ENCODE data around the gene KCTD14.
"Not testable (repeated sequence)": the region's sequence is repeated elsewhere in the genome, so short reads cannot be mapped to it uniquely, and the experiment has no call there.

KCTD14 gene, protein sequence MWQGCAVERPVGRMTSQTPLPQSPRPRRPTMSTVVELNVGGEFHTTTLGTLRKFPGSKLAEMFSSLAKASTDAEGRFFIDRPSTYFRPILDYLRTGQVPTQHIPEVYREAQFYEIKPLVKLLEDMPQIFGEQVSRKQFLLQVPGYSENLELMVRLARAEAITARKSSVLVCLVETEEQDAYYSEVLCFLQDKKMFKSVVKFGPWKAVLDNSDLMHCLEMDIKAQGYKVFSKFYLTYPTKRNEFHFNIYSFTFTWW
- total RNA-seq: 0 to 1.7 (median 0.09) reads per million in 18 experiments

DNA sequence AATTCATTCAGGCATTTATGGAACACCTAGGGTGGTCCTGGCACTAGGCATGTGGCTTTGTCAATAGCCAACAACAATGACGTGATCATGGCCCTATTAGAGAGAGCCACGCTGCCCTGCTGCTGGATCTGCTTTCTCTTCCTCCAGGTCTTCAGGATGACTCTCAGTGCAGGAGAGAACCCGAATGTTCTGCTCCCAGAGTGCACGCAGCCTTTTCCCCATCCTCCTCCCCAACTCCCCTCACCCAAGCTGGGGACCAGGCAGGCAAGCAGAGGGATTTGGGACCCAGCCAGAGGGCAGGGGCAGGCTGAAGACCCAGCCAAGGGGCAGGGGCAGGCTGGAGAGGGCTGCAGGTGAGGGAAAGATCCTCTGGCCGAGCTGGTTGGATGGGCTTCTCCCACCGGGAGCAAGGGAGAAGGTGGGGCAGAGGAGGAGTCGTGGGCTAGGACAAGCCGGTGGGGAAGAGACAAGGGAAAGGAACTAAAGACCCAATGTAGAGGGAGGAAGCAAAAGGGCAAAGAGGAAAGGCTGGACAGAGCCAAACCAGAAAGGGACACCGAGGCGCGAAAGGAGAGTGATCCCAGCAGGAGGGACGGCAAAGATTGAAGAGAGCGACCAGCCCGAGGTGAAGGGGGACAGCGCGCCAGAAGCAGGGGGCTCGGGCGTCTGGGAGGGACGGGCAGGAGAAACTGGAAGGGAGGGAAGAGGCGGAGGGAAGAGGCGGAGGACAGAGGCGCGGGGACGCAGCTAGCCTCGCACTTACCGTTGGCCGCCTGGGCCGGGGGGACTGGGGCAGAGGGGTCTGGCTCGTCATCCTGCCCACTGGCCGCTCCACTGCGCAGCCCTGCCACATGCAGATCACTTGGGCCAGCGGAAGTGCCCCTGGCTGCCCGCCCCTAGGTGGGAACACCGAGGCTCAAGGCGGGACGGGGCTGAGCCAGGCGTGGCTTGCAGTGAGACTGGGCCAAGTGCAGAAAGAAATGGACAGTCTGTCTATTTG, at the start of gene KCTD14:
Gene KCTD14, minus strand, starts transcription at position 880 of the 1,000 bp plus-strand sequence. Its CDS starts 27 bp downstream, at position 853.
- DNase-seq: no peak

DNA sequence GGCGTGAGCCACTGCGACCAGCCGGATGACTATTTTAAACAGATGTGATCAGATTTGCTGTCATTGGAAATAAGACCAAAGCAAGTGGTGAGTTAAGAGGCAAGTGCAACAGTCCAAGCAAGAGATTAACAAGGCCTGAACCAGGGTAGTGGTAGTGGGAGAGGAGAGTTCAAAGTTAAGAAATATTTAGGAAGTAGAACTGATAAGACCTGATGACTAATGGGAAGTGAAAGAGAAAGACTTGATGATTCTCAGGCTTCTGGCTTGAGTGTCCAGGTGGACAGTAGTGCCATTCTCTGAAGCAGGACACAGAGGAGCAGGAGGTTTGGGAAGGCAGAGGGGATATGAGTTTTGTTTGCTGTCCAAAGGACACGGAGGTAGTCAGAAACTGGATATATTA, 49.4 kb upstream of the KCTD14 start:
- no peak for DNase-seq

DNA sequence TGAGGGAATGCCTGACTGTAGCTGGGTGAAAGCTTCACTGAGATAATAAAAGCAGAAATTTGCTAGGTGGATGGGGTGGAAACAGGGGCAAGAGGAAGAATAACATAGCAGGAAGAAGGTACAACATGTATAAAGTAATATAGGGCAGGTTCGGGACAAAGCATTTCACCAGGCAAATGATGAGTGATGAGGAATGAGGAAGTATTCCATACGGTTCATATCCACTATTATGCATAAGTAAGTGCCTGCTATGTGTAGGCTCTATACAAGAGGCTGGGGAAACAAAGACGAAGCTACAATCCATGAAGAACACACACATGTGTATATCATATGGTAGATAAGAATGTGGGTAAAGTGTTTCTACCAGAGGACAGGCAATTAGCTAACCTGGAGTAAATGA, 48.6 kb upstream of the KCTD14 start:
- no peak for DNase-seq

DNA sequence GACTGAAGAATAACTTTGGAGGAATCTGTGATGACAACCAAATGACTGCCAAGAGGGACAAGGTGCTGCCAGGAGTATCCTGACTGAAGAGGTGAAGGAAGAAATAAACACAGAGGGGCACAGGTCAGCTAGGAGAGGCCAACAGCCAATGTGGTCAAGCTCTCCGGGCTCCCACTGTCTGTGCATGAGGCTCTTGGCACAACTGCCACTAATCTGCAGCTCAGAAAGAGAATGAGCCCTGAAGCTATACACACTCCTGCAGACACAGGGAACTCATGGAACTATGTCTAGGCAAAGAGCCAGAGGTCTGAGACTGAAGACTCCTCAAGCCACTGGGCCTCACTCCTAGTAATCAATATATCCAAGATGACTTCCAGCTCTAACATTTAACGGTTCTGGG, 47.5 kb upstream of the KCTD14 start:
- DNase-seq: no peak

DNA sequence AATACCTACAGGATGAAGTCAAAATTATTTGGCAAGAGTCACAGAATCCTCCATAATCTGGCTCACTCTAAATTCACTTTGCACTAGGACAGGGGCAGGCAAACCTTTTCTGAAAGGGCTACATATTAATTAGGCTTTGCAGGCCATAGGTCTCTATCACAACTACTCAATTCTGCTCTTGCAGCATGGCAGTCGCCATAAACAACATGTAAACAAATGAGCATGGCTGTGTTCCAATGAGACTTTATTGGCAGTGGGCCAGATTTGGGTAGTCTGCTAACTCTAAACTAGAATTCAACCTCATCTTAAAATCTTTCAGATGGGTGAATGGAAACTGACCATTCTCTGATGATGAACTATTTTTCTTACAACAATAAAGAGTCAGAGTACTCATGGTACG, 46.4 kb upstream of the KCTD14 start:
- no peak for DNase-seq

DNA sequence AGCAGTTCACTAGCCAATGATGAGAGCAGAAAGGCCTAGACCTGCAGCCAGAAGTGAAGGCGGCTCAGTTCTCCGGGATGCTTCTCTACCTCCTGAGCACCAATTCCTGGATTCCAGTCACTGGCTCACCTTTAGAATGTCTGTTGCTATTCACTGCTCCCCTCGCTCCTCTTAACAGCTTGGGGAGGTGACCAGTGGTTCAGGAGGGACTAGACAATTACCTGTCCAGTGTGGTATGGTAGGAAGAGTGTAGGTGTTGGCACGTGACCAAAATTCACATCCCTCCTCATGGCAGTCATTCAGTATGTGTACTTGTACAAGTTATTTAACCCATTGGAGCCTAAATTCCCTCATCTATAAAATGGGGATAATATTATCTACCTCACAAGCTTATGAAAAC, 44.6 kb upstream of the KCTD14 start:
- no peak for DNase-seq

DNA sequence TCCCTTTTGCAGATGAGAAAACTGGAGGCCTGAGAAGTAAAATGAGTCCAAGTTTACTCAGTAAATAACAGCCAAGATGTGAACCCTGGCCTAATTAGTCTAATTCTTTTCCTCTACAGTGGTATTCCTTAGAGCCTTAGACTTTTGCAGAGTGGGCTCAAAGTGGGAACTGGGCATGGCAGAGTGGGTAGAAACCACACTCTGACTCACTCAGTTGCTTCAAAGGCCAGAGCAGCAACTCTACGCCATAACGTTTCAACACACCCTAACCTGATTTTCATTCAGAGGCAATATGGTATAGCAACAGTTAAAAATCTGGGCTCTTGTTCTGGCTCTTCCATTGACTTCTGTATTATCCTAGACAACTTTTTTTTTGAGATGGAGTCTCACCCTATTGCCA, 43.4 kb upstream of the KCTD14 start:
- peak; percentile 63 to 82 for DNase-seq

DNA sequence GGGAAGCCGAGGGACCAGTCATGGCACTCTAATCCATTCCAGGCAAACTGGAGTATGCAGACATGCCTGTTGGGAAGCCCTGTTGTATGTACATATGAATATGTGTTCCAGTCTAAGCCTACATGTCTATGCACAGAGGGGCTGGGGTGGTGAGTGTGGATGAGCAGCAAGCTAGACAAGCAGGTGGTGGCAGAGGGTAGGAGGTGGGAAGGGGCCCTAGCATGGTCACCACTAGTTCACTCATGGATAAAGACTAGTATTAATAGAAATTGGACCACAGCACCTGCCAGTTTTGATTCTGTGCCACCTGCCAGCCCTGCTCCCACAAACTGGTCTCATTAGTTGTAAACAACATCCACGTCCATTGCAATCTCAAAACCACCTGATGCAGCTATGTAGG, 42.1 kb upstream of the KCTD14 start:
- DNase-seq: no peak

DNA sequence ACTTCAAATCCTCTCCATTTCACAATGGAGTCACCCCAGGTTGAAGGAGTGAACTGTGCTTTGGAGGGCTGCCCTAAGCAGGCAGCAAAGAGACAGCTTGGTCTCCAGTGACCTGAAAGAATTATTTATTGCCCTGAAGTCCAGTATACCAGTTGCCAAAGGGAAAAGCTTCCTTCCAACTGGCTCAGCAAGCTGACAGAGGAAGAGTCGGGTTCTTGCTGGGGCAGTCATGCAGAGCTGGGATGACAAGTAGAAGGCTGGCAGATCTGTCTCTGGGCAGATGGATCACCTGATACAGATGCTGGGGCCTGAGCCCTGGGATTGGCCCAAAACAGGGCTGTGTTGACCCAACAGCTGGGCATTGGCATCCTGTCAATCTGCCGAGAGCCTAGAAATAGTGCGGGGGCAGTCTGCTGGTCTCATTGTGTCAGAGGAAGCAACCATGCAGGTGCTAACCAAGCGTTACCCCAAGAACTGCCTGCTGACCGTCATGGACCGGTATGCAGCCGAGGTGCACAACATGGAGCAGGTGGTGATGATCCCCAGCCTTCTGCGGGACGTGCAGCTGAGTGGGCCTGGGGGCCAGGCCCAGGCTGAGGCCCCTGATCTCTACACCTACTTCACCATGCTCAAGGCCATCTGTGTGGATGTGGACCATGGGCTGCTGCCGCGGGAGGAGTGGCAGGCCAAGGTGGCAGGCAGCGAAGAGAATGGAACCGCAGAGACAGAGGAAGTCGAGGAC, 40.5 kb upstream of the KCTD14 start, which contains the start of gene THRSP:
Gene THRSP, plus strand, starts transcription at position 422 of the 742 bp plus-strand sequence. Its CDS starts 21 bp downstream, at position 443.
- DNase-seq: no peak

DNA sequence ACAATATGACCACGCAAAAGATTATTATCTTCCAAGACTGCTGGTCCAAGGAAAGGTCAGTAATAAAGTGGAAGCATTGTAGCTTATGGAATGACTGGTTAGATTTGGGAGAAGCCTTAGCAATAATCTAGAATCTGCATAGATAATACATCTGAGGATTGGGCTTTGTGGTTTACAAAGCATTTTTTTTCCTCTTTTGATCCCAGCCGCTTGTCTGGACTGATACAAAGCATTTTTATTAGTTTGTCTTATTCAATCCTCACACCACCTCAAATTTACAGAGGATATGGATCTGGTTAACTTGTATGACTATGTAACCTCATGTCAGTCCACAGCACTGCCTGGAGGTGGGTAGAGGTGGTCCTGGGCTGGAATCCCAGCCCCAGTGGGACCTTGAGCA, 39.6 kb upstream of the KCTD14 start:
- DNase-seq: no peak

DNA sequence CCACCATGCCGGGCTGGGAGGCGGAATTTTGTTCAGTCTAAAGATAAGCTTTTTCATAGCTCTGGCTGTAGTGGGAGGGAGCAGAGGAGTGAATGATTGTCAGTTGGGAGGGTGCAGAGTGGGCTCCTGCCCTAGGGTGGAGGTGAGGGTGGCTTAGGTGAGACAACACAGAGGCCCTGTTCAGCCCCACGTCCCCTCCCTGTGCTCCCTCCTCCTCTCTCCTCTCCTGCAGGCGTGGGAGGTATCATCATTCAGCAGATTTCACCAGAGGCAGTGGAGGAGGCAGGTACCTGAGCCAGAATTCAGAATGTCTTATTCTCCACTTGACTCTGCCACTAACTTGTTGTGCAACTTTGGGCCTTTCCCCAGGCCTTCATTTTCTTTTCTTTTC, 38.8 kb upstream of the KCTD14 start:
- DNase-seq: no peak

DNA sequence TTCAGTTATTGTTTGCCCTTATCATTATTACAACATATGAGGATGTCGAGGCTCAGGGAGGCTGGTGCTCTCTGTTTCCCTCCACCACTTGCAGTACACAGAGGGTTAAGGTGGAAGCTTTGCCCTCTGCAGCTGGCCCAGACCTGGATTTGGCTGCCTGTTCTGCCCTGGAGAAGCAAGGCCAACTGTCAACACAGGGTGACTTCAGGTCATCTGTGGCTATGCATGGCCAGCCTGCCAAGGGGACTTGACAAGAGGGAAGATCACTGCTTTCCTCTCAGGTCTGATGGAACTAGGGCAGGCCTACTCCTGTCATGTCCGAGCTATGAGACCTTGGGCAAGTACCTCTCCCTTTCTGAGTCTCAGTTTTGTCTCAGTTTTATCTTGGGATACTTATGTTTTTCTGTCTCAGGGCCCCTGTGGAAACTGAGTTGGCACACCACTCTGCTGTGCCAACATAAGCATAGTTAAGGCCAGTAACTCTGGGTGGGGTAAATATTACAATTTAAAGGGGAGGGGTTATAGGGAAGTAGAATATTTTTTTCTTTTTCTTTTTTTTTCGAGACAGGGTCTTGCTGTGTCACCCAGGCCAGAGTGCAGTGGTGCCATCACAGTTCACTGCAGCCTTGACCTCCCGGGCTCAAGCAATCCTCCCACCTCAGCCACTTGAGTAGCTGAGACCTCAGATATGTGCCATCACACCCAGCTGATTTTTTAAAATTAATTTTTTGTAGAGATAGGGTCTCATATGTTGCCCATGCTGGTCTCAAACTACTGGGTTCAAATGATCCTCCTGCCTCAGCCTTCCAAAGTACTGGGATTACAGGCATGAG, 38.2 kb upstream of the KCTD14 start:
- no peak for DNase-seq

DNA sequence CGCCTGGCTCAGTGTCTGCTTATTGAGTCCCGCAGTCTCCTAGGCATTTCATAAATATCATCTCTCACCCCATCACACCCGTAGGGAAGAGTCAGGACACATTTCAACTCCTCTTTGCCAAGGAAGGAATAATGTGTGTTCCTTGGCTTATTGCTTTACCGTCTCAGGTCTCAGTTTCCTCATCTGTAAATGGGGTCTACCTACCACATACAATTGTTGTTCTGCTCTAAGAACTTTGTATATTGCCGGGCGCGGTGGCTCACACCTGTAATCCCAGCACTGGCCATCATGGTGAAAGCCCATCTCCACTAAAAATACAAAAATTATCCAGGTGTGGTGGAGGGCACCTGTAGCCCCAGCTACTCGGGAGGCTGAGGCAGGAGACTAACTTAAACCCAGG, 37.5 kb upstream of the KCTD14 start:
- no peak for DNase-seq

DNA sequence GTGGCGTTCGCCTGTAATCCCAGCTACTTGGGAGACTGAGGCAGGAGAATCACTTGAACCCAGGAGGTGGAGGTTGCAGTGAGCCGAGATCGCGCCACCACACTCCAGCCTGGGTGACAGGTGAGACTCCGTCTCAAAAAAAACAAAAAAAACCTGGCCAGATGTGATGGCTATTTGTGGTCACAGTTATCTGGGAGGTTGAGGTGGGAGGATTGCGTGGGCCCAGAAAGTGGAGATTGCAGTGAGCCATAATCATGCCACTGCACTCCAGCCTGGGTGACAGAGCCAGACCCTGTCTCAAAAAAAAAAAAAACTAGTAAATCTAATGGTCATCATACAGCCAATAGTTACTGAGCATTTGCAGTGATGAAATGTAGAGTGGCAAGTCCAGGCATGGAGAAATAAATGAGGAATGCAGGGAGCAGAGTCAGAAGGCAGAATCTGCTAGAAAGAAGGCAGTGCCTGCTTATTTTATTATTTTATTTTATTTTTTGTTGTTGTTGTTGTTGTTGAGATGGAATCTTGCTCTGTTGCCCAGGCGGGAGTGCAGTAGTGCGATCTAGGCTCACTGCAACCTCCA, 36.8 kb upstream of the KCTD14 start:
- not testable (repeated sequence) for DNase-seq

DNA sequence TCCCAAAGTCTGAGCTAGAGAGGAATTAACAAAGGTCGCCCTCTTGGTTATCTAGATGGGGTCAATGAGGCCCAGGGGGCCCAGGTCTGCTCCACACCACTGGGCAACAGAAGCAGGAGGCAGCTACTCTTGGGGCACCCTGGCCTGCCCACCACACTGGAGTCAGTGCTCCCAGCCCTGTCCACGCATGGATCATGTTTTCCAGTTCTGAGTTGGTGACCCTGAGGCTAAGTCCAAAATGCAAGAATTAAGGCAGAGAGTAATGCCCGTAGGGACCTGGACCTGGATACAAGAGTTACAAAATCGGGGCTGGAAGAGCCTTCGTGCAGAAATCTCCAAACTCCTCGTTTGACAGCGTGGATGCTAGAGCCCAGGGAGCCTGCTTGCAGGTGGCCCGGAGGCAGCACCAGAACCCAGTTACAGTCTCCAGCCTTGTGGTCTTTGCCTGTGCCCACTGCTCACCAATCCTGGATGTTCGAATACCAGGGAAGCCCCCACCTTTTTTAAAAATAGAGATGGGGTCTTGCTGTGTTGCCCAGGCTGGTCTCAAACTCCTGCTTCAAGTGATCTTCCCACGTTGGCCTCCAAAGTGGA, 34.5 kb upstream of the KCTD14 start:
- no peak for DNase-seq

DNA sequence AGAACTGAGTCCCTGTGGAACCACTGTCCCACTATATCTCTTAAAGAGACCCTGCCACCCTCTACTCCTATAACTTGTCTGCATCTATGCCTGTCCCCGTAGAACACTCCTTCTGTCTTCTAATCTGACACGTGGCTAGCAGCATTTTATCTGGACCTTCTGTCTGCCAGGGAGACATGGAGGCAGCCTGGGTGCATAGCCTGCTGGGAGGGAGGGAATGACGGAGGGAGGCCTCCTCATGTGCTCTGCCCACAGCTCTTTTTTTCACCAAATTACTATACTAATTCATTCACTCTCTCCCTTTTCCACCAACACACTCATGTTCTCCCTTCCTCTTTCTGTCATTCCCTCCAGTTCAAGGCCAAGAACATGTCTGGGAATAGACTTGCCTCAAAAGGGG, 33.0 kb upstream of the KCTD14 start:
- DNase-seq: no peak

DNA sequence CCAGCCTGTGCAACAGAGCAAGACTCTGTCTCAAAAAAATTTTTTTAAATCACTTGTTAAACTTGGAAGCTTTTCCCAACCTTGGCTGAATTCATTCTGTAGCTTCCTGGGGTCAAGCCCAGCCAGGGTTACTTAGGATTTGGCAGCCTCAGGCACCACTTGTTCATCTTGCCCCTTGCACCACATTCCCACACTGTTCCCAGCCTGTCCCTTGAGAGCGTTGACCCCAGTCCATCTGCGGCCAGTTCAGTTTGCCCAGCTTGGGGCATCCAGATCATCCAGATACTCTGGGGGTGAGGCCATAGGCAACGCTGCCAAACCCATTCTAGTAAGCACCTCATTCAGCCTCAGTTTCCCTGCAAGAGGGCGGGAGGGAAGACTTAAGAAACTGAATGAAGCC, 31.9 kb upstream of the KCTD14 start:
- no peak for DNase-seq

DNA sequence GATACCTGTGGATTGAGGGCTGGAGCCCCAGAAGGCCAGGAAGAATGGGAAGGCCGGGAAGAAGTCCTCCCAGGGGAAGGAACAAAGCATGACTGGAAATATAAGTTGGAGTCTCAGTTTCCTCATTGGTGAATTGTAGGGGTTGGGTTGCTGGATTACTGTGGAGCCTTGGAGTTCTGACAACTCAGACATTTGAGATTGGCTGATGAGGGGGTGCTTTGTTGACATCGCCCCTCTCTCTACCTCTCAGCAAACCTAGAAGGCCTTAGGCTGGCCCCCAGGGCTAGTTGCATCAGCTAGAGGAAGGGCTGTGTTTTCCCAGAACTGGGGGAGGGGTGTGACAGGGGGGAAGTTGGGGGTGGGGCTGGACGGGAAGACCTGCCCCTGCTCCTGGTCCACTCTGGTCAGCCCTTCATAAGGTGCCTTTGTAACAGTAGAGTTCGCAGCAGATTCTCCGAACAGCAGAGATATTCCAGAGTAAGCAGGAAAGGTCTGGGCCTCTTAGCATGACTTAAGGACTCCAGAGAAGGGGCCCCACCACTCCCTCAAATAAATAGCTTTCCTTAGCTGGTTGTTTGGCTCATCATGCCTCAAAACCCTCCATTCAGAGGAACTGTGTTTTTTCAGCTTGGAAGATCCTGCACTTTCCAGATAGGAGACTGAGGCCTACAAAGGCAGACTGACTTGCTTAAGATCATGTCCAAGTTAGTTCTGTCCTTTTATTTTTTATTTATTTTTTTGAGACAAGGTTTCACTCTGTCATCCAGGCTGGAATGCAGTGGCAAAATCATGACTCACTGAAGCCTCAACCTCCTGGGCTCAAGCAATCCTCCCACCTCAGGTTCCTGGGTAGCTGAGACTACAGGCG, 28.1 kb upstream of the KCTD14 start:
- DNase-seq: no peak

DNA sequence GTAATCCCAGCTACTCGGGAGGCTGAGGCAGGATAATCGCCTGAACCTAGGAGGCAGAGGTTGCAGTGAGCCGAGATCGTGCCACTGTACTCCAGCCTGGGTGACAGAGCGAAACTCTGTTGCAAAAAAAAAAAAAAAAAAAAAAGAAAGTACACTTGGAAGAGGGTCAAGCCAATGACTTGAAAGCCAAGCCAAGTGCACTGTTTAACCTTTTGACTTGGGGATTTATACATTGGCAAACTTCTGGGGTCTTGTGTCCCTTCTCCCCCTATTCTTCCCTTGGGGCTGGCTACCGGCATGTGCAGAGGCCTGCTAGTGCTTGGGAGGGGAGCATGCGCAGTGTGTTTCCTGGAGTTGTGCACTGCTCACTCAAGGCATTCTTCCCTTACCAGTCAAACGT, 26.3 kb upstream of the KCTD14 start:
- no peak for DNase-seq

DNA sequence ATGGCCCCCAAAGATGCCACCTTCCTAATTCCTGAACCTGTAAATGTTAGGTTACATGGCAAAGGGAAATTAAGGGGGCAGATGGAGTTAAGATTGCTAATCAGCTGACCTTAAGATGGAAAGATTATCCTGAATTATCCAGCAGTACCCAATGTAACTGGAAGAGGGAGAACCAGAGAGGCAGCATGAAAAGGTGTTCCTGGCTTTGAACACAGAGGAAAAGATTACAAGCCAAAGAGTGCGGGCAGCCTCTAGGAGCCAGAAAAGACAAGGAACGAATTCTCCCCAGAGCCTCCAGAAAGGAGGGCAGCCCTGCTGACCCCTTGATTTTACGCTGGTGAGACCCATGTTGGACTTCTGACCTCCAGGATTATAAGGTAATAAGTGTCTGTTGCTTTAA, 25.5 kb upstream of the KCTD14 start:
- no peak for DNase-seq

Data from inflammatory macrophage (primary cell).